Measurements from ENCODE around the gene AKT3. TPM values are rescaled to one million over a fixed set of nuclear protein-coding genes. Genes with fewer than 3 reads are reported as not detected.

AKT3 gene
- polyA plus RNA-seq, 3 donors from 2014 or later, result 2.5 to 7.3 (median 5.2) TPM

GRCh38 chr1:243526180-243526579, 323.9 kb downstream of the AKT3 start:
- peaks cover 0 to 10% (median 0%) of the 10 kb centered on the region in 3 donors for H3K27me3 Mint-ChIP-seq (ENCODE audit: low read depth in 3 of 3)
- H3K36me3 Mint-ChIP-seq, result no peaks in the 10 kb centered on the region
- no peak overlapping the region for H3K4me3 Mint-ChIP-seq
- H3K9me3 Mint-ChIP-seq, result no peaks in the 10 kb centered on the region
- H3K27ac Mint-ChIP-seq, result peak overlapping the region in 5 of 6 donors; percentile 15 to 71 (median 67)
- DNase-seq, result no peak
- peaks cover 24 to 41% of the 10 kb centered on the region in 2 donors for H3K4me1 Mint-ChIP-seq

- no peak for DNase-seq
- Mint-ChIP-seq H3K27me3 (ENCODE audit: low read depth in 3 of 3) (peaks cover 0 to 10% (median 0%) of the 10 kb centered on the region in 3 donors), H3K4me1 (peaks cover 28 to 46% of the 10 kb centered on the region in 2 donors), H3K27ac (peak overlapping the region in 5 of 6 donors; percentile 41 to 68 (median 49)), H3K4me3 (no peak overlapping the region), H3K36me3 (peaks cover 0 to 5% (median 0%) of the 10 kb centered on the region in 3 donors), H3K9me3 (no peaks in the 10 kb centered on the region)
Observed at GRCh38 chr1:243525085-243525487, 325.0 kb downstream of the AKT3 start.

- Mint-ChIP-seq H3K4me1 (peaks cover 32 to 49% of the 10 kb centered on the region in 2 donors), H3K36me3 (peaks cover 0 to 7% (median 2%) of the 10 kb centered on the region in 3 donors), H3K27ac (peak overlapping the region; percentile 11 to 37 (median 20)), H3K27me3 (ENCODE audit: low read depth in 3 of 3) (peaks cover 0 to 10% (median 0%) of the 10 kb centered on the region in 3 donors), H3K9me3 (no peaks in the 10 kb centered on the region), H3K4me3 (no peak overlapping the region)
- DNase-seq, result no peak
Observed at GRCh38 chr1:243523766-243524165, 326.3 kb downstream of the AKT3 start.

- DNase-seq, result no peak
- peaks cover 11 to 16% (median 14%) of the 10 kb centered on the region in 3 donors for H3K36me3 Mint-ChIP-seq
- no peak overlapping the region for H3K27ac Mint-ChIP-seq
- H3K4me3 Mint-ChIP-seq, result no peak overlapping the region
- H3K4me1 Mint-ChIP-seq, result peaks cover 27 to 42% of the 10 kb centered on the region in 2 donors
- H3K27me3 Mint-ChIP-seq (ENCODE audit: low read depth in 3 of 3), result peaks cover 0 to 7% (median 1%) of the 10 kb centered on the region in 3 donors
- peaks cover 0 to 4% (median 0%) of the 10 kb centered on the region in 6 donors for H3K9me3 Mint-ChIP-seq
Observed at GRCh38 chr1:243520831-243521230, 329.2 kb downstream of the AKT3 start.

- Mint-ChIP-seq H3K9me3 (peaks cover 0 to 4% (median 0%) of the 10 kb centered on the region in 6 donors), H3K27ac (no peak overlapping the region), H3K4me1 (peaks cover 19 to 38% of the 10 kb centered on the region in 2 donors), H3K36me3 (peaks cover 32 to 36% (median 33%) of the 10 kb centered on the region in 3 donors), H3K27me3 (ENCODE audit: low read depth in 3 of 3) (peaks cover 0 to 2% (median 1%) of the 10 kb centered on the region in 3 donors), H3K4me3 (no peak overlapping the region)
- no peak for DNase-seq
Observed at GRCh38 chr1:243514927-243515326, 335.1 kb downstream of the AKT3 start.

GRCh38 chr1:243513726-243514491, 336.1 kb downstream of the AKT3 start:
- peaks cover 32 to 35% (median 32%) of the 10 kb centered on the region in 3 donors for H3K36me3 Mint-ChIP-seq
- H3K27ac Mint-ChIP-seq, result no peak overlapping the region
- no peak for DNase-seq
- no peak overlapping the region for H3K4me3 Mint-ChIP-seq
- peaks cover 27 to 46% of the 10 kb centered on the region in 2 donors for H3K4me1 Mint-ChIP-seq
- H3K9me3 Mint-ChIP-seq, result peaks cover 0 to 4% (median 0%) of the 10 kb centered on the region in 6 donors
- peaks cover 0 to 2% (median 1%) of the 10 kb centered on the region in 3 donors for H3K27me3 Mint-ChIP-seq (ENCODE audit: low read depth in 3 of 3)

GRCh38 chr1:243510928-243511327, 339.1 kb downstream of the AKT3 start:
- Mint-ChIP-seq H3K4me3 (no peak overlapping the region), H3K36me3 (peaks cover 17 to 28% (median 22%) of the 10 kb centered on the region in 3 donors), H3K27ac (peak overlapping the region in 3 of 6 donors; percentile 1 to 50 (median 41)), H3K9me3 (no peaks in the 10 kb centered on the region), H3K27me3 (ENCODE audit: low read depth in 3 of 3) (peaks cover 3 to 11% (median 4%) of the 10 kb centered on the region in 3 donors), H3K4me1 (peaks cover 56 to 76% of the 10 kb centered on the region in 2 donors)
- no peak for DNase-seq

GRCh38 chr1:243508943-243509342, 341.1 kb downstream of the AKT3 start:
- H3K27me3 Mint-ChIP-seq (ENCODE audit: low read depth in 3 of 3), result peaks cover 3 to 9% (median 4%) of the 10 kb centered on the region in 3 donors
- DNase-seq, result no peak
- H3K9me3 Mint-ChIP-seq, result no peaks in the 10 kb centered on the region
- peak overlapping the region; percentile 83 to 91 (median 88) for H3K4me3 Mint-ChIP-seq
- peaks cover 59 to 78% of the 10 kb centered on the region in 2 donors for H3K4me1 Mint-ChIP-seq
- H3K36me3 Mint-ChIP-seq, result peaks cover 29 to 33% (median 31%) of the 10 kb centered on the region in 3 donors
- H3K27ac Mint-ChIP-seq, result peak overlapping the region; percentile 90 to 97 (median 96)

- peak; percentile 66 to 81 (median 80) for DNase-seq
- peaks cover 59 to 78% of the 10 kb centered on the region in 2 donors for H3K4me1 Mint-ChIP-seq
Observed at GRCh38 chr1:243508303-243508713, 341.7 kb downstream of the AKT3 start.

GRCh38 chr1:243507672-243508302, 342.3 kb downstream of the AKT3 start:
- Mint-ChIP-seq H3K4me1 (peaks cover 58 to 78% of the 10 kb centered on the region in 2 donors), H3K4me3 (peak overlapping the region; percentile 83 to 91 (median 88)), H3K27ac (peak overlapping the region; percentile 90 to 97 (median 96))

More at GRCh38 chr1:243508303-243508713, 341.7 kb downstream of the AKT3 start:
- Mint-ChIP-seq H3K9me3 (no peaks in the 10 kb centered on the region), H3K4me3 (peak overlapping the region; percentile 83 to 91 (median 88)), H3K36me3 (peaks cover 36 to 37% (median 37%) of the 10 kb centered on the region in 3 donors), H3K27me3 (ENCODE audit: low read depth in 3 of 3) (peaks cover 3 to 9% (median 4%) of the 10 kb centered on the region in 3 donors), H3K27ac (peak overlapping the region; percentile 90 to 97 (median 96))

GRCh38 chr1:243507001-243507671, 342.9 kb downstream of the AKT3 start:
- peak overlapping the region; percentile 83 to 91 (median 88) for H3K4me3 Mint-ChIP-seq
- H3K27me3 Mint-ChIP-seq (ENCODE audit: low read depth in 3 of 3), result peaks cover 3 to 9% (median 4%) of the 10 kb centered on the region in 3 donors
- peak in 2 of 3 donors; percentile 36 to 42 for DNase-seq
- peaks cover 54 to 71% of the 10 kb centered on the region in 2 donors for H3K4me1 Mint-ChIP-seq
- no peaks in the 10 kb centered on the region for H3K9me3 Mint-ChIP-seq
- H3K36me3 Mint-ChIP-seq, result peaks cover 39 to 48% (median 43%) of the 10 kb centered on the region in 3 donors
- peak overlapping the region; percentile 90 to 97 (median 96) for H3K27ac Mint-ChIP-seq

More at GRCh38 chr1:243507672-243508302, 342.3 kb downstream of the AKT3 start:
- no peaks in the 10 kb centered on the region for H3K9me3 Mint-ChIP-seq
- H3K27me3 Mint-ChIP-seq (ENCODE audit: low read depth in 3 of 3), result peaks cover 3 to 9% (median 4%) of the 10 kb centered on the region in 3 donors
- no peak for DNase-seq
- peaks cover 39 to 42% (median 41%) of the 10 kb centered on the region in 3 donors for H3K36me3 Mint-ChIP-seq

GRCh38 chr1:243505986-243506689, 343.9 kb downstream of the AKT3 start:
- Mint-ChIP-seq H3K4me3 (peak overlapping the region in 1 of 5 donors; percentile 90), H3K4me1 (peaks cover 52 to 64% of the 10 kb centered on the region in 2 donors), H3K27ac (peak overlapping the region; percentile 90 to 97 (median 96)), H3K27me3 (ENCODE audit: low read depth in 3 of 3) (peaks cover 3 to 9% (median 4%) of the 10 kb centered on the region in 3 donors), H3K36me3 (peaks cover 34 to 44% (median 37%) of the 10 kb centered on the region in 3 donors), H3K9me3 (no peaks in the 10 kb centered on the region)
- no peak for DNase-seq
